HK-2 (cell line): ENCODE measurements around the gene GIT2.

Experiments
- DNase-seq: peaks from one replicate; pipeline ENCODE4 v3.0.0-alpha.2; 2018; ENCODE audit not compliant: unreplicated experiment

GIT2 gene

DNA sequence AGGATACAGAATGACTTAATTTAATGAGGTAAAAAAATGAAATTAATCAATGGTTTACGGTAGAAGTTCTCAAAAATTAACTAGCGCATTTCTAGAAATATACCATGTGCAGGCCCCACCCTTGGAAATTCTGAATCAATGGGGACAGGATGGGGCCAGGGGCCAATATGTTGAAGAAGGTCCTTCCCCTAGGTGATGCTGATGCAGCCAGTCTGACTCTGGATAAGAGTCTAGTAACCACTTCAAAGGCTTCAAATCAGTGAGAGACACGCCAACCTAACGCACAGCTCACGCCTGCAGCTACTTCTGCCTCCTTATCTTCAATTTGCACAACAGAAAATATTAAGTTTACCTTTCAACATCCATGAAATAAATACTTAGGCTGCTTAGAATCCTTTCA, 14.9 kb downstream of the GIT2 start:
- no peak for DNase-seq

DNA sequence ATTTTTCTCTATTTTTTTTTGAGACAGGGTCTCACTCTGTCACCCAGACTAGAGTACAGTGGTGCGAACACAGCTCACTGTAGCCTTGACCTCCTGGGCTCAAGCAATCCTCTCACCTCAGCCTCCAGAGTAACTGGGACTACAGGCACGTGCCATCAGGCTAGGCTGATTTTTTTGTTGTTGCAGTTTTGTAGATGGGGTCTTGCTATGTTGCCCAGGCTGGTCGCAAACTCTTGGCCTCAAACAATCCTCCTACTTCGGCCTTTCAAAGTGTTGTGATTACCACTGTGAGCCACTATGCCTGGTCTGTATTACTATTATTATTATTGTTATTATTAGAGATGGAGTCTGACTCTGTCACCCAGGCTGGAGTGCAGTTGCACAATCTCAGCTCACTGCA, 23.3 kb downstream of the GIT2 start:
- no peak for DNase-seq

DNA sequence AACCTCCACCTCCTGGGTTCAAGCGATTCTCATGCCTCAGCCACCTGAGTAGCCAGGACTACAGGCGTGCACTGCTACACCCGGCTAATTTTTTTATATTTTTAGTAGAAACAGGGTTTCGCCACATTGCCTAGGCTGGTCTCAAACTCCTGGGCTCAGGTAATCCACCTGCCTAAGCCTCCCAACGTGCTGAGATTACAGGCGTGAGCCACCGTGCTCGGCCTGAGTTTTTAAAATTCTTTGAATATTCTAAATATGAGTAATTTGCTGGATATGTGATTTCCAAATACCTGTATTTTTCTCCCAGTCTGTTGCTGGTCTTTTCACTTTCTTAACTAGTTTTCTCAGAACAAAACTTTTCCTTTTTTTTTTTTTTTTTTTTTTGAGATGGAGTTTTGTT, 27.4 kb downstream of the GIT2 start:
- no peak for DNase-seq

- DNase-seq = no peak
Observed at GRCh38 chr12:109968032-109968420, 28.1 kb downstream of the GIT2 start.

- no peak for DNase-seq
Observed at GRCh38 chr12:109967383-109968031, 28.7 kb downstream of the GIT2 start.

GRCh38 chr12:109966546-109966945, 29.6 kb downstream of the GIT2 start:
- no peak for DNase-seq

GRCh38 chr12:109963743-109964429, 32.3 kb downstream of the GIT2 start:
- DNase-seq = no peak

DNA sequence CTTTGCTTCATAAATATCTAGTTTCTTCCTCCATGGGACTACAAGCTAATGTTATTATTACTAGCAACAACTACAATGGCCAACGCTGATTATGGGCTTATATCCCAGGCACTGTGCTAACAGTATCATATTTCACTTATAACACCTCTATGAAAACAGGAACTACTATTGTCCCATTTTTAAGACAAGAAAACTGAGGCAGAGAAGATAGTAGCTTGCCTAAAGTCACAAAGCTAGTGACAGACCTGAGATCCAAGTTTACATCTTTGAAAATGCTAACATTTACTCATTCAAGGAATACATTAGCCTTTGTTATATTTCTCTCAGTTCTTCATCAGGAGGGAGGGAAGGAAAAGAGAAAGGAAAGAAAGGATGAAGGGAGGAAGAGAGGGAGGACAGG, 32.8 kb downstream of the GIT2 start:
- DNase-seq = no peak

GRCh38 chr12:109962398-109962797, 33.8 kb downstream of the GIT2 start:
- DNase-seq = no peak

GRCh38 chr12:109961612-109962011, 34.6 kb downstream of the GIT2 start:
- no peak for DNase-seq

DNA sequence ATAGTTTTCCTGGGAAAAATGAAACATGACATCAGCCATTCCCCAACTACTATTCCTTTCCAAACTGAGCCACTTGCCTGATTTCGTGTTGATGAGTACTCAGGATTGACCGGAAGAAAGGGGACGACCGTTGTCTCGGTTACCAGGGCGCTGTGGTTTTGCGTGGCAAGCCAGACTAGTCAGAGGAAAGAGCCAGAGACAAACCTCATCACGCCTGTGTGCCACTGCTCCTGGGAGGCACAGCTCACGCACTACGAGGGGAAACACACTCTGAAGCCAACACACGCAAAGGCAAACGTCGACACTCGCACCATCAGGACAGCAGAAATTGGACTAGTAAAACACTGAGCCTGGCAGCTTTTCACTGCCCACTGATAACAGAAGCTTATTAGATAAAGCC, 35.0 kb downstream of the GIT2 start:
- DNase-seq = no peak

- DNase-seq = no peak
Observed at GRCh38 chr12:109959411-109960093, 36.6 kb downstream of the GIT2 start.

GRCh38 chr12:109958374-109958773, 37.8 kb downstream of the GIT2 start:
- DNase-seq = no peak

DNA sequence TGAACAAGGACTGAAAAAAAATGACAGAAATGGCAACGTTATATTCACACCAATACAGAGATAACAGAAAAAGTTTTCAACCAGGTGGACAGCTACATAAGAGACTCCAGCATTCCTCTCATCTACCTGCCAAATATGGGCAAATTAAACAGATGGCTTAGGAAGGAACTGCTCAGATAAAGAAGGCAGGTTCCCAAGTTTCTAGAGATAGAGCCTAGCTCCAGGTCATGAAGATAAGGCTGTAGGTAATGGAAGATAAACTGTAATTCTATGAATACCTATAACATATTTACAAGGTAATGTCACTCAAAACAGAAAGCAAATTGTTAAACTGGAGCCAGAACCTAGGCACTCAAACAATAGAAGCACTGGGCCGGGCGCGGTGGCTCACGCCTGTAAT, 42.5 kb downstream of the GIT2 start:
- no peak for DNase-seq

DNA sequence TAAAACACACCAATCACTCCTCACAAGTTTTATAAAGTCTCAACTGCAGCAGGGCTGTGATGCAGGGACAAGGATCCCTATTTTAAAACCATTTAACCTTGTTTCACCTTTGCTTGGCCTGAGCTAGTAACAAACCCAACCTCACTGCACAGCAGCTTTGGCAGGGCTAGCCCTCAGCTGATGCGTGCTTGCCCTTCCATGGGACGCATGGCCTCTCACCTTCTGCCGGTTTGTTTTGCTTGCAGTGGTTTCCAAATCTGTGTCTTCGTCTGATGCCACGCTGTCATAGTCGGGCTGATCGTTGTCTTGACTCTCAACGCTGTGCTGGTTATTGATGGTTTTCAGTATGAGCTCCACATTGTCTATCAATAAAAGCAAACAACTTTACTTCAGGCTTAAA, 43.3 kb downstream of the GIT2 start:
- no peak for DNase-seq

GRCh38 chr12:109952160-109952858, 43.9 kb downstream of the GIT2 start:
- peak; percentile 21 for DNase-seq

DNA sequence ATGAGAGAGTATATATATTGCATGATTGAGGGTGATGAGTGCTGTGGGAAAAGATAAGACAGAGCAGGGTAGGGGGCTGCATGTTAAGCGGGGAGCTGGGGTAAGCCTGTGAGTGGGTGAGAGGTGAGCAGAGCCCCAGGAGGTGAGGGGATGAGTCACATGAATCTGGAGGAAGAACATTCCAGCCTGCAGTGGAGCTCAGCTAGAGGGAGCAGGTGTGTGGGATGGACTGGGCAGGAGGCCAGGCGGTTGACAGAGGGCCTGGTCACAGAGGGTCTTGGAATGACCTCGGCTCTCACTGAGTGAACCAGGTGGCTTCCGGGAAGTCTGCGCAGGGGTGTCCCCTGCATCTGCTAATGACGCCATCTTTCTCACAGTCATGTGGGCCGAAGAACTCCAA, 44.4 kb downstream of the GIT2 start:
- peak; percentile 91 for DNase-seq

DNA sequence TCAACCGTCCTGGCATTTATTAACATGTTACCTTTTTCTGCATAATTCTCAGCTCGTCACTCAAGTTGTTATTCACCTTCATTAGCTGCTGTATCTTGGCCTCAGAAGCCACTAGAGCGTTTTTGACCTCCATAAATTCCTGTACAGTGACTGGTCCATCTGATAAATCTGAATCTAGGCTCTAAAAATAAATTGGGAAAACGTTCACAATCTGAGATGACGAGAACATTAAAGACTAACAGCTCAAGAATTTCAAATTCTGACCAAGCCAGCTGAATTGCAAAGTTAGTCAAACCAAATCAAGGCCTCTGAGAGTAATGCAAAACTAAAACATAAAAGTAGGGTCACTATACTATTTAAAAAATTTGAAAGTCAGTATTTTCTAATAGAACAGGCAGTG, 45.0 kb downstream of the GIT2 start:
- DNase-seq = peak; percentile 41

- peak; percentile 38 for DNase-seq
Observed at GRCh38 chr12:109950625-109951024, 45.5 kb downstream of the GIT2 start.

DNA sequence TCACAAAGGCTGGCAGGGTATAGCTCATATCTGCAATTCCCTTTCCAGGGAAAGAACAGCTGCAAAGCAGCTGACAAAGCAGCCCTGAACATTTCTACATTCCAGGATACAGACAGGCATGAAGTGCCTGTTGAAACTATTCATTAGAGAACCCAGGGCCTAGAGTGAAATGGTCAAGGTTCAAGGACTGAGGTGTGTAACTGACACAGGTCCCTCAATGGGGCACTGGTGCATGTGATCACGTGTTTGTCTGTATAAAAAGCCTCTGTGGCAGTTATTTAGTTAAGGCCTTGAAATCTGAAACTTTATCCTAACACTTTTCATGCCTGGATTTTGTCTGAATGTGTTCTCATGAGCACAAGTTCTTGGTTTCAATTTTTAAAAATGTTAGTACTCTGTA, 47.1 kb downstream of the GIT2 start:
- DNase-seq = peak; percentile 23

DNA sequence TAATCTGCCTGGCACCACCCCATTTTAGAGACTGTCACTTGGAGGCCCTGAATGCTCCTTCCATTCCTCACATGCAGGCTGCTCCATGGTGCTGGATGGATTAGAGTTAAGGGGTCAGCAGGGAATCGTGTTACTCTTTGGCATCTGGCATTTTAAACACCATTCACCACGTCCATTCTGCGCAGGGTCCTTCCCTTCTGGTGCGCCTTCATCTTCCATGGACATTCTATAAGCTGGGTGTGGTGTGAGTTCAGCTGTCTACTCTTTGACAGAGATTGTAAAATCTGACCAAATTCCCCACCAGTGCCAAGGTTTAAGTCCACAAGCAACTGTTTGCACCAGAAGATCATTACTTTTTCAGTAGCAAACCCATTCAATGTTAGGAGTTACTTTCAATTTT, 47.8 kb downstream of the GIT2 start:
- no peak for DNase-seq

DNA sequence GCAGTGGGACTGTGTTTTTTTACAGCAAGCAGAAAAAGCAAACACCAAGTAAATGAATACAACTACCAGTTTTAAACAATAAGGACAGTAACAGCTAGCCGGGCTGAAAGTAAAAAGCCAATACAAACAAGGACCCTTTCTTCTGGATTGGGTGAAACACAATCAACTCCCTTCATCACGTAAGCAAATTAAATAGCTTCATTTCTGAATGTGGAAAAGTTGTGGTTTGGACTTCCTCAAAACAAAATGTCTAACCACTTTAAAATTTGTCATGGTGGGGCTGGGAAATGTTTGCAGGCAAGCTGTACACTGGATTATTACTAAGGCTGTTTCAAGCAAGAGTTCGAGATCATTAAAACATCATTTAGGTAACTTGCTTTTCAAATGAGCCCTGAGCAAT, 48.6 kb downstream of the GIT2 start:
- DNase-seq = no peak

DNA sequence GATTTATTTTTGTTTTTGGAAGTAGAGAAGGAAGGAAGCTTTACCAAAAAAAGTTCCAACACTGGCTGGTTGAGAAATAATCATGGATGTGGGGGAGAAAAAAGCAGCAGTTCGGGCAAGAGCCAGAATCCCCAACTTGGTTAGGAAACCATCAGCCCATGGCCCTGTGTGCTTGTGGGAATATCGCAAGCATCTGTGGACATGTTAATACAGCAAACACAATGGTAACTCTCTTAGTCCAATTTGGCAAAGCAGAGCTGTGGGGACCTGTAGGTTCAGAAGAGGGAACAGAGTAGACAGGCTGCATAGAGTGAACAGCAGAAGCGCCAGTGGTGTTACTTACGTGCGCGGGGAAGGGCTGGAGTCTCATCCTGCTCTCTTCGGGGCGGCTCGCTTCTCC, 49.3 kb downstream of the GIT2 start:
- DNase-seq = no peak
